GM21381 (cell line): ENCODE results near the gene MLC1.

Source experiments
- ATAC-seq: cut with Tn5 transposase; IDR thresholded peaks from one replicate; pipeline ENCODE4 v1.9.1; 2021; ENCODE audit warnings: mild to moderate bottlenecking, moderate library complexity; ENCODE audit not compliant: unreplicated experiment

The MLC1 gene

GRCh38 chr22:50059881-50060262, 25.4 kb downstream of the MLC1 start:
- ATAC-seq, result no peak

GRCh38 chr22:50058906-50059880, 26.0 kb downstream of the MLC1 start:
- ATAC-seq, result no peak

- no peak for ATAC-seq
Measured at GRCh38 chr22:50058061-50058905, 26.9 kb downstream of the MLC1 start, which contains the start of gene TTLL8. TSS of gene TTLL8 (minus strand) at chr22:50058298.

GRCh38 chr22:50057278-50058060, 27.8 kb downstream of the MLC1 start:
- no peak for ATAC-seq

- ATAC-seq, result no peak
Measured at GRCh38 chr22:50056214-50056972, 28.8 kb downstream of the MLC1 start.

GRCh38 chr22:50053861-50054260, 31.4 kb downstream of the MLC1 start:
- no peak for ATAC-seq

- no peak for ATAC-seq
Measured at GRCh38 chr22:50051930-50052329, 33.3 kb downstream of the MLC1 start.

GRCh38 chr22:50049299-50050195, 35.7 kb downstream of the MLC1 start:
- ATAC-seq, result no peak

GRCh38 chr22:50048836-50049235, 36.4 kb downstream of the MLC1 start:
- ATAC-seq, result no peak

GRCh38 chr22:50048061-50048765, 37.0 kb downstream of the MLC1 start:
- no peak for ATAC-seq

- ATAC-seq, result no peak
Measured at GRCh38 chr22:50047346-50047745, 37.9 kb downstream of the MLC1 start.

- ATAC-seq, result no peak
Measured at GRCh38 chr22:50046481-50047245, 38.6 kb downstream of the MLC1 start.

- ATAC-seq, result no peak
Measured at GRCh38 chr22:50046019-50046415, 39.2 kb downstream of the MLC1 start.

- no peak for ATAC-seq
Measured at GRCh38 chr22:50045211-50046018, 39.8 kb downstream of the MLC1 start.

GRCh38 chr22:50044485-50045118, 40.6 kb downstream of the MLC1 start:
- no peak for ATAC-seq

GRCh38 chr22:50041361-50042065, 43.7 kb downstream of the MLC1 start:
- ATAC-seq, result no peak
